HG03039 (cell line): ENCODE measurements around the gene TRIP6.
A peak's percentile ranks its signal among the peaks of the same experiment; 100 is the strongest.

Experiments
- ATAC-seq: cut with Tn5 transposase; IDR thresholded peaks from one replicate; pipeline ENCODE4 v1.9.1; 2021; ENCODE audit warnings: mild to moderate bottlenecking, moderate library complexity; ENCODE audit not compliant: unreplicated experiment

Gene TRIP6

GRCh38 chr7:100873599-100874299 lies 6.6 kb downstream of the TRIP6 start:
- ATAC-seq: no peak

- no peak for ATAC-seq
These were observed 7.1 kb downstream of the TRIP6 start for GRCh38 chr7:100874300-100874576.

- ATAC-seq: peak; percentile 75
These were observed 7.6 kb downstream of the TRIP6 start, which contains the start of gene SRRT for GRCh38 chr7:100874577-100875355. Gene SRRT (plus strand): TSS chr7:100875103. CDS start chr7:100875591, 488 bp downstream.

GRCh38 chr7:100875356-100875751 lies 8.2 kb downstream of the TRIP6 start:
- ATAC-seq: peak; percentile 23

GRCh38 chr7:100878013-100878412 lies 10.8 kb downstream of the TRIP6 start:
- ATAC-seq: no peak

- no peak for ATAC-seq
These were observed 11.5 kb downstream of the TRIP6 start for GRCh38 chr7:100878685-100879084.

GRCh38 chr7:100879685-100880261 lies 12.6 kb downstream of the TRIP6 start:
- no peak for ATAC-seq

- no peak for ATAC-seq
These were observed 13.5 kb downstream of the TRIP6 start for GRCh38 chr7:100880645-100881044.

- ATAC-seq: no peak
These were observed 13.9 kb downstream of the TRIP6 start for GRCh38 chr7:100881136-100881535.

- no peak for ATAC-seq
These were observed 15.0 kb downstream of the TRIP6 start for GRCh38 chr7:100882201-100882600.

GRCh38 chr7:100882785-100883526 lies 15.8 kb downstream of the TRIP6 start:
- ATAC-seq: no peak

GRCh38 chr7:100884736-100885439 lies 17.7 kb downstream of the TRIP6 start:
- no peak for ATAC-seq

GRCh38 chr7:100885440-100886141 lies 18.4 kb downstream of the TRIP6 start:
- ATAC-seq: no peak

GRCh38 chr7:100886142-100886935 lies 19.2 kb downstream of the TRIP6 start:
- ATAC-seq: no peak

- no peak for ATAC-seq
These were observed 19.8 kb downstream of the TRIP6 start for GRCh38 chr7:100886936-100887515.

- no peak for ATAC-seq
These were observed 20.5 kb downstream of the TRIP6 start for GRCh38 chr7:100887516-100888290.

GRCh38 chr7:100888291-100888987 lies 21.3 kb downstream of the TRIP6 start:
- ATAC-seq: no peak
